ENCODE data around the gene MEI1.

The MEI1 gene

DNA sequence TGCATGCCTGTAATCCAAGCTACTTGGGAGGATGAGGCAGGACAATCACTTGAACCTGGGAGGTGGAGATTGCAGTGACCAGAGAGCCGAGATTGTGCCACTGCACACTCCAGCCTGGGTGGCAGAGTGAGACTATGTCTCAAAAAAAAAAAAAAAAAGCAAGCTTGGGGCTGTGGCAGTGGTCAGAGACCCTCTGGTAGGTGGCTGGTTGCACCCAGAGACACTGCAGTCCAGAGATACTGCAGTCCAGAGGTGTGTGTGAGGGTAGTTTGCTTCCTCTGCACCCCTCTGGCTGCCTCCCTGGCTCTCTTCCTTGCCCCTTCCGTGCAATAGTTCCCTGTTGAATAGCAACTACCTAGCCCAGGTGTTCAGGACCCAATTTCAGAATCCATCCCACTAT lies 99.4 kb downstream of the MEI1 start:
- no peak overlapping the region; the same call in 1 of the 2 replicates for H3K27ac ChIP-seq
- TF ChIP-seq, protein P1, sequence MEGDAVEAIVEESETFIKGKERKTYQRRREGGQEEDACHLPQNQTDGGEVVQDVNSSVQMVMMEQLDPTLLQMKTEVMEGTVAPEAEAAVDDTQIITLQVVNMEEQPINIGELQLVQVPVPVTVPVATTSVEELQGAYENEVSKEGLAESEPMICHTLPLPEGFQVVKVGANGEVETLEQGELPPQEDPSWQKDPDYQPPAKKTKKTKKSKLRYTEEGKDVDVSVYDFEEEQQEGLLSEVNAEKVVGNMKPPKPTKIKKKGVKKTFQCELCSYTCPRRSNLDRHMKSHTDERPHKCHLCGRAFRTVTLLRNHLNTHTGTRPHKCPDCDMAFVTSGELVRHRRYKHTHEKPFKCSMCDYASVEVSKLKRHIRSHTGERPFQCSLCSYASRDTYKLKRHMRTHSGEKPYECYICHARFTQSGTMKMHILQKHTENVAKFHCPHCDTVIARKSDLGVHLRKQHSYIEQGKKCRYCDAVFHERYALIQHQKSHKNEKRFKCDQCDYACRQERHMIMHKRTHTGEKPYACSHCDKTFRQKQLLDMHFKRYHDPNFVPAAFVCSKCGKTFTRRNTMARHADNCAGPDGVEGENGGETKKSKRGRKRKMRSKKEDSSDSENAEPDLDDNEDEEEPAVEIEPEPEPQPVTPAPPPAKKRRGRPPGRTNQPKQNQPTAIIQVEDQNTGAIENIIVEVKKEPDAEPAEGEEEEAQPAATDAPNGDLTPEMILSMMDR (conservative IDR thresholded peaks at IDR 0.05), result no peak
- TF ChIP-seq ZFX (IDR thresholded peaks at IDR 0.05), result no peak

DNA sequence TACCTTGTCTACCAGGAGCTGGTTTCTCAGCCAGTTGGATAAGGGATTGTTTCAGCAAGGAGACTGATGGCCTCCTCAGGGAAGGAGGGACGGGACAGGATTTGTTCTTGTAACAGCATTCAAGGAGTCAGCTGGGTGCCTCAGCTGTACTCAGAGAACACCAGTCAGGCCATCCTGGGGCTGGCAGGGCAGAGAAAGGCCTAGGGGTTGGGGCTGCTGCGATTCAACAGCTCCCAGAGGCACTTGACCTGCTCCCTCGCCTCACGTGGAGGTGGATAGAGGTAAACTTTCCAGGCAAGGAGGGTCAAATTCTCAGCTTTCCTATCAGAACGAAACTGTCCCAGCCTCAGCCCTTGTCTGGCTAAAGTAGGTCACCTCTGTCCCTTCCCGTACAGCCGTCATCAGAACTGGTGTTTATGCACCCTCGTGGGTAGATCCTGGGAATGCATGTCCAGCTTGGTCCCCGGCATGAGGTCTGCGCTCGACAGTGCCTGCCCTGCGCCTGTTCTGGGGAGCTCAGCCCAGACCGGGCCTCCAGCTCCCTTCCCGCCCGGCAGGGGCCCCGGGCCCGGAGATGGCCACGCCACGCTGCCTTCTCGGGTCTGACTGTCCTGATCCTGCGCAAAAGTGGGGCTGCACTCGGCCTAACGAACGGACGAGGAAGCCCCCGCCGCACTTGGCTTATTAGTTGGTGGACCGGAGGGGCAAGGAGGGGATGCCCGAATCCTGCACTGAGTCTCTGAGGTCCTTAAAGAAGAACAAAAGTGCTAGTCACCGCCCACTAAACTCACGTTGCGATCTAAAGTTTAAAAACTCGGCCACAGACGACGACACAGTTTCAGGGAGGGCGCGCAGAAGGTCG lies 100.4 kb downstream of the MEI1 start:
- H3K27ac ChIP-seq, result peak overlapping the region; percentile 90
- TF ChIP-seq, protein P1 (conservative IDR thresholded peaks at IDR 0.05), result no peak
- no peak for TF ChIP-seq ZFX (IDR thresholded peaks at IDR 0.05)

DNA sequence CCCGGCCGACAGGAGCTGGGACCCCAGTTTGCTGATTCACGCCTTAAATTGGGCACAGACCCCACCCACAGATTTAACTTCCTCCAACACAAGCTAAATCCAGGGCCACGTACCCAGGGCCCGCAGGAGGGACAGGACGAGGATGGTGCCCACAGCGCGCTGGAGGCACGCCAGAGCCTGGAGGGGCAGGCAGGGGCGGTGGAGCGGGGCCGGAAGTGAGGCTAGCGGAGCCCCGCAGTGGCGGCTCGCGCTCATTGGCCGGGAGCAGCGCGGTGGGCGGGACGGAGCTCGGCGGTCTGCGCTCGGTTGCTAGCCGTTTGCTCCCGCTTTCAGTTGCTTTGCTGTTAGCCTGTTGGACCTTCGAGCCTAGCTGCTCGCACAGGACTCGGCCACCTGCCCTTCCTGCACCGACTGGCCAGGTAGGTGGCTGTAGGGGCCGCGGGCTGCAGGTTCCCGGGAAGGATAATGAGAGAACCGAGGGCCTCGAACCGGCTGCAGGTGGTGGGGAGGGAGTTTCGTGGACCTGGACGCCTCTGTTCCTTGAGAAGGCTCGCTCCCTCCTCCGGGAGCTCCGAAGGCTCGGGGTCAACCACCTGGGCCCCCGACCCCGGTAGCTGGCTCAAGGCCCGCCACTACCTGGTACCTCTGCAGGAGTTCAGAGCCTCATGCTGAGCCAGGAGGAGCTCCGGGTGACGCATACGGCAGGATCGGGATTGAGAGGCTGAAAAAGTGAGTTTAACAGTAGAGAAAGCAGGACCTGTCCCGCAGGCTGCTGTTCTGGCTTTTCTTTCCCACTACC lies 101.2 kb downstream of the MEI1 start, which contains the start of gene CCDC134:
CCDC134 (plus strand) TSS at position 332 of the 799 bp plus-strand sequence. CDS start 8,212 bp downstream, outside the sequence.
- 0 out of 2 replicates have a peak, but pooled peaks have one; percentile 14 for TF ChIP-seq ZFX (IDR thresholded peaks at IDR 0.05)
- TF ChIP-seq, protein P1 (conservative IDR thresholded peaks at IDR 0.05), result no peak
- H3K27ac ChIP-seq, result peak within 1 kb of the TSS; percentile 90

DNA sequence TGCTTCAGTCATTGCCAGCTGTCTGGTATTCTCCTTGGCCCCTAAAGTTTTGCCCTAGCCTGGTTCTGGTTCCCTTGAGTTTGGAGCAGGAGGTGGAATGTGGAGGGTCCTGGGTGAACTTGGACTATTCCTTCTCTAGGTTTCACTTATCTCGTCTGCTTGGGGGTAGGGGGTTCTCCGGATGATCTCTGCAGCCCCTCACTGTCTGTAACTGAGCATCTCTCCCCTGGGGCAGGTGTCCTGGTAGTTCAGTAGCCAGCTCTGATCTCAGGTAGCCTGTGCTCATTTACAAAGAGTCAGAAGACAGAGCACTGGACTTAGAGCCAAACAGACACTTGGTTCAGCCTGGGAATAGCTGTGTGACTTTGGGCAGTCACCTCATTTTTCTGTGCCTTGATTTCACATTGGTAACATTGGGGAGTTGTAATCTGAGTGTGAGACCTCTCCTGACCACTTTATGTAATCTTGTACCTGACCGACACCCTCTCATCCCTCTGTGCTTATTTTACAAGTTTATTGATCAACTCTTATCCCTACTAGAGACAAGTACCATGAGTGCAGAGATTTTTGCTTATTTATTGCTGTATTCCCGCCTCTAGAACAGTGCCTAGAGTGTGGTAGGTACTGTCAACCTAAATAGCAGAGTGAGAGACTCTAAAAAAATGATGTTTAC lies 102.0 kb downstream of the MEI1 start:
- TF ChIP-seq, protein P1 (conservative IDR thresholded peaks at IDR 0.05), result no peak
- no peak for TF ChIP-seq ZFX (IDR thresholded peaks at IDR 0.05)
- H3K27ac ChIP-seq, result peak overlapping the region; percentile 90

DNA sequence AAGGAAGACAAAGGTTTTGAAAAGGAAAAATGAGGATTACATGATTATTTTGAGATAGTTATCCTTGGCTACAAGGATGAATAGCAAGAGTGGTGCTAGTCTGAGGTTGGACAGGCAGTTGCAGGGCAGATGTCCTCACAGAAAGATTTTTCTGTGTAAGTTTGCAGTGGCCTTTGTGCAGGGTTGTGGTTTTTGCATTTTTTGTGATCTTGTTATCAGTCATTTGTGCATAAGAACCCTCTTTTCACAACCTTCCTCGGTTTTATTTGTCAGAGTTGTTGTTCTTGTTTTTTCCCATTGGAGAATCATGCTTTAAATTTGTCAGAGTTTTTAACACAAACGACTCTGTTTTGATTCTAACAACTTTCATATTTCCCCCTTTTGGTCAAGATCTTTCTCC lies 102.6 kb downstream of the MEI1 start:
- TF ChIP-seq, protein P1 (conservative IDR thresholded peaks at IDR 0.05), result no peak
- TF ChIP-seq ZFX (IDR thresholded peaks at IDR 0.05), result no peak
- no peak overlapping the region for H3K27ac ChIP-seq

DNA sequence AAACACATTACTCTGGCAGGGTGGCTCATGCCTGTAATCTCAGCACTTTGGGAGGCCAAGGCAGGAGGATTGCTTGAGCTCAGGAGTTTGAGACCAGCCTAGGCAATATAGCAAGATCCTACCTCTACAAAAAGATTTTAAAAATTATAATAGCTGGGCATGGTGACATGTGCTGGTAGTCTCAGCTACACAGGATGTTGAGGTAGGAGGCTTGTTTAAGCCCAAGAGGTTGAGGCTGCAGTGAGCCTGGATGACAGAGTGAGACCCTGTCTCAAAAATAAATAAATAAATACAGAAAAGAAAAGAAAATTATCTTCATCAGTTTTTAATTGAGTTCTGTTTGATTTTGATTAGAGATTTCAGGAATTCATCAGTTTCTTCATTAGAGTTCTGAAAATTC lies 106.3 kb downstream of the MEI1 start:
- TF ChIP-seq, protein P1 (conservative IDR thresholded peaks at IDR 0.05), result no peak
- TF ChIP-seq ZFX (IDR thresholded peaks at IDR 0.05), result no peak
- H3K27ac ChIP-seq, result no peak overlapping the region

Measured in C4-2B (cell line).